ENCODE measurements around the gene ZNF236. TPM values are rescaled to one million over a fixed set of nuclear protein-coding genes. Genes with fewer than 3 reads are reported as not detected.

ZNF236 gene
- total and polyA plus RNA-seq, 10 of the 15 experiments (the other 5 are each of a cell fraction or from before 2014, with no cell fraction given), result 1.0 to 14.4 (median 5.9) TPM

DNA sequence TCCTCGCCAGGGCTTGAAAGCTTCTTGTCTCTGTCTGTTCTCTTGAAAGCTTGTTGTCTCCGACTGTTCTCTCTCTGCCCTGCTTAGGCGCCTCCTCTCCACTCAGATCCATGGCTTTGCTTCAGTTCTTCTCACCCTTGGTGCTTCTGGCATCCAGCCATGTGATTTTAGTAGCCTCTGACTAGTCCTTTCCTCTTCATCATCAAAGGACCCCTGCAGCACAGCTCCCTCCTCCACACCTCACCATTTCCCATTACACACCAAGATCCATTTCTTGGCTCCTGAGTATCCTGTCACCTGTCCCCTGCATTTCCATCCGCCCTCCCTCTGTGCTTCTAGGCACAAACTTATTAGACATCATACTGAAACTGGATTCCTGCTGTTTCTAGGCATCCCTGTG is 59.4 kb downstream of the ZNF236 start:
- ChIA-PET POLR2A (no interaction called here), SMC1A (ENCODE audit: uncharacterized antibody, unreplicated experiment) (interaction anchor here (1.0 kb wide), 1 partner anchor 101 kb away, joined by 4 read pairs; no protein-coding TSS in a partner anchor), RAD21 (ENCODE audit: unreplicated experiment) (no interaction called here), CTCF (interaction anchor here (0.6 kb wide), 1 partner anchor 14 kb away, joined by 3 read pairs; no protein-coding TSS in a partner anchor)
- no TSS peak for BruUV-seq (replicated peaks)
- H3K4me3 ChIP-seq, result no peak overlapping the region
- H2AFZ ChIP-seq (ENCODE audit: control insufficient read depth, low read depth, low read length), result no peak overlapping the region
- H3K79me2 ChIP-seq (ENCODE audit: control insufficient read depth, insufficient read depth, low read length), result no peaks in the 10 kb centered on the region
- no peak overlapping the region for H3K4me2 ChIP-seq (ENCODE audit: control insufficient read depth, insufficient read depth)
- peaks cover 6 to 16% of the 10 kb centered on the region in 2 experiments for H3K36me3 ChIP-seq (ENCODE audit: control insufficient read depth in 2 of 2, insufficient read depth in 2 of 2, low read length in 1 of 2)
- no peaks in the 10 kb centered on the region for H3K27me3 ChIP-seq (replicated peaks in 1 of 2; ENCODE audit: control insufficient read depth in 2 of 2, insufficient read depth in 2 of 2, low read length in 1 of 2)
- no peak for TF ChIP-seq PAX5 (IDR thresholded peaks at IDR 0.05; ENCODE audit: borderline replicate concordance, low read depth, low read length)
- no peak for TF ChIP-seq SUZ12 (IDR thresholded peaks at IDR 0.05; ENCODE audit: unreplicated experiment)
- no peak for TF ChIP-seq POLR2A (IDR thresholded peaks at IDR 0.05; ENCODE audit: low read depth, low read length)
- TF ChIP-seq SREBF1 (IDR thresholded peaks at IDR 0.05; ENCODE audit: low read length), result no peak
- no peak for TF ChIP-seq ZNF384 (IDR thresholded peaks at IDR 0.05; ENCODE audit: borderline replicate concordance, low read depth, low read length)
- TF ChIP-seq, protein P1, sequence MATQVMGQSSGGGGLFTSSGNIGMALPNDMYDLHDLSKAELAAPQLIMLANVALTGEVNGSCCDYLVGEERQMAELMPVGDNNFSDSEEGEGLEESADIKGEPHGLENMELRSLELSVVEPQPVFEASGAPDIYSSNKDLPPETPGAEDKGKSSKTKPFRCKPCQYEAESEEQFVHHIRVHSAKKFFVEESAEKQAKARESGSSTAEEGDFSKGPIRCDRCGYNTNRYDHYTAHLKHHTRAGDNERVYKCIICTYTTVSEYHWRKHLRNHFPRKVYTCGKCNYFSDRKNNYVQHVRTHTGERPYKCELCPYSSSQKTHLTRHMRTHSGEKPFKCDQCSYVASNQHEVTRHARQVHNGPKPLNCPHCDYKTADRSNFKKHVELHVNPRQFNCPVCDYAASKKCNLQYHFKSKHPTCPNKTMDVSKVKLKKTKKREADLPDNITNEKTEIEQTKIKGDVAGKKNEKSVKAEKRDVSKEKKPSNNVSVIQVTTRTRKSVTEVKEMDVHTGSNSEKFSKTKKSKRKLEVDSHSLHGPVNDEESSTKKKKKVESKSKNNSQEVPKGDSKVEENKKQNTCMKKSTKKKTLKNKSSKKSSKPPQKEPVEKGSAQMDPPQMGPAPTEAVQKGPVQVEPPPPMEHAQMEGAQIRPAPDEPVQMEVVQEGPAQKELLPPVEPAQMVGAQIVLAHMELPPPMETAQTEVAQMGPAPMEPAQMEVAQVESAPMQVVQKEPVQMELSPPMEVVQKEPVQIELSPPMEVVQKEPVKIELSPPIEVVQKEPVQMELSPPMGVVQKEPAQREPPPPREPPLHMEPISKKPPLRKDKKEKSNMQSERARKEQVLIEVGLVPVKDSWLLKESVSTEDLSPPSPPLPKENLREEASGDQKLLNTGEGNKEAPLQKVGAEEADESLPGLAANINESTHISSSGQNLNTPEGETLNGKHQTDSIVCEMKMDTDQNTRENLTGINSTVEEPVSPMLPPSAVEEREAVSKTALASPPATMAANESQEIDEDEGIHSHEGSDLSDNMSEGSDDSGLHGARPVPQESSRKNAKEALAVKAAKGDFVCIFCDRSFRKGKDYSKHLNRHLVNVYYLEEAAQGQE (IDR thresholded peaks at IDR 0.05; ENCODE audit: low read depth, low read length), result no peak
- no peak for TF ChIP-seq MEF2B (IDR thresholded peaks at IDR 0.05; ENCODE audit: partially characterized antibody, poor library complexity, severe bottlenecking)
- TF ChIP-seq JUND (IDR thresholded peaks at IDR 0.05; ENCODE audit: low read depth, low read length), result no peak
- TF ChIP-seq RELA (IDR thresholded peaks at IDR 0.05; ENCODE audit: borderline replicate concordance, partially characterized antibody), result no peak
- no peak for TF ChIP-seq TCF3 (IDR thresholded peaks at IDR 0.05; ENCODE audit: borderline replicate concordance, insufficient read depth, low read depth, low read length)
- WGBS (ENCODE audit: insufficient coverage, insufficient replicate concordance, low lambda C conversion rate, missing lambda C conversion rate), result 98% methylated on average over 4 of the region's 4 CpGs
- intact Hi-C loops (cut with micrococcal nuclease; ENCODE audit: unreplicated experiment), result no loop called here
- in situ Hi-C loops (cut with MboI), result no loop called here
- FAIRE-seq (no peak), DNase-seq (ENCODE audit: low read depth, low spot score) (no peak), ATAC-seq (no peak)
- no peaks in the 10 kb centered on the region for H3K4me1 ChIP-seq (ENCODE audit: control insufficient read depth, insufficient read depth, low read length)
- no peaks in the 10 kb centered on the region for H3K9me3 ChIP-seq (replicated peaks; ENCODE audit: control insufficient read depth, insufficient read depth, low read length)
- H3K9ac ChIP-seq (ENCODE audit: control insufficient read depth, insufficient read depth, low read length), result no peak overlapping the region
- no peaks in the 10 kb centered on the region for H4K20me1 ChIP-seq (ENCODE audit: control insufficient read depth, insufficient read depth)
- no peak overlapping the region for H3K27ac ChIP-seq (ENCODE audit: control insufficient read depth, insufficient read depth)
